ENCODE measurements around the gene NANOS3.
A peak's percentile ranks its signal among the peaks of the same experiment; 100 is the strongest.

Gene NANOS3

DNA sequence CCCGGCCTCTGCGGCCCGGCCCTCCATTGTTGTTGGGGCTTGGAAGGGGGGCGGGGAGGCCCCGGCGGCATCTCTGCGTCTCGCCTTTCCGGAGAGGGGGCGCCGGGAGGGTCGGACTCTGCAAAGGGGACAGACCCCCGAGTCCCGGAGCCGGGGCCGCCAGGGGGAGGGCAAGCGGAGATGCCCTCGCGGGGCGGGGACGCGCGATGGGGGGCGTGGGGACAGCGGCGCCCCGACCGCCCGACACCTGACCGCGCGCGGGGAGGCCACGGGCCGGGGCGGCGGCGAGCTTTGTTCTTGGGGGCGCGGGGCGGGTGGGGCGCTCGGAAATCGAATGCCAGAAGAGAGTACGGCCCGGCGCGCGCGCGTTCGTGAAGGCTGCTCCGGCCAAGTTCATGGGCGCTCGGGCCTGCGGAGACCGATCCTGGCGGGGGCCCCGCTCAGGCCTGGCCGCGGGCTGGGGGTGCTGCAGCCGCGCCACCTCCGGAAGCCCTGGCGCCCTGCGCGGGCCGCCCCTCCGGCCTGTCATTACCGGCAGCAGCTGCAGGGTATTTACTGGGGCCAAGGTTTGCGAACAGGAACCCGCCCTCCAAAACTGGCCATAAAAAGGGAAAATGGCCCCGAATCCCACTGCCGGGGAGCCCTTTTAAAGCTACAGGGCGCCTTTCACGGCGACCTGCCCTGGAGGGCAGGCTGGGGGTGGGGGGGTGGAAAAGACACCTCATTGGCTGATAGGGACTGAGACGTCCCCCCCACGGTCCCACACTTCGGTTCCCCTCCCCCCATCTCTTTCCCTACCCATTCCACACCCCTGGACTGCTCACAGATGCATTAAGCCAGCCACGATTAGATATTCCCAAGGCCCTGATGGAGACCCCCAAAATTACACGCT, 11.1 kb upstream of the NANOS3 start:
- Histone ChIP-seq H3K4me3 (replicated peaks; ENCODE audit: insufficient read depth, low read length) (peak overlapping the region; percentile 41), H3K27ac (replicated peaks) (no peak overlapping the region), H3K27me3 (ENCODE audit: insufficient read depth, poor library complexity, severe bottlenecking) (peaks cover 18% of the 10 kb centered on the region)
- TF ChIP-seq GABPA (IDR thresholded peaks at IDR 0.05; ENCODE audit: low read depth) (no peak), POLR2AphosphoS5 (IDR thresholded peaks at IDR 0.05; ENCODE audit: low read depth) (no peak), SPI1 (IDR thresholded peaks at IDR 0.05; ENCODE audit: borderline replicate concordance, low read depth) (no peak)
- TF ChIP-seq, protein P1, sequence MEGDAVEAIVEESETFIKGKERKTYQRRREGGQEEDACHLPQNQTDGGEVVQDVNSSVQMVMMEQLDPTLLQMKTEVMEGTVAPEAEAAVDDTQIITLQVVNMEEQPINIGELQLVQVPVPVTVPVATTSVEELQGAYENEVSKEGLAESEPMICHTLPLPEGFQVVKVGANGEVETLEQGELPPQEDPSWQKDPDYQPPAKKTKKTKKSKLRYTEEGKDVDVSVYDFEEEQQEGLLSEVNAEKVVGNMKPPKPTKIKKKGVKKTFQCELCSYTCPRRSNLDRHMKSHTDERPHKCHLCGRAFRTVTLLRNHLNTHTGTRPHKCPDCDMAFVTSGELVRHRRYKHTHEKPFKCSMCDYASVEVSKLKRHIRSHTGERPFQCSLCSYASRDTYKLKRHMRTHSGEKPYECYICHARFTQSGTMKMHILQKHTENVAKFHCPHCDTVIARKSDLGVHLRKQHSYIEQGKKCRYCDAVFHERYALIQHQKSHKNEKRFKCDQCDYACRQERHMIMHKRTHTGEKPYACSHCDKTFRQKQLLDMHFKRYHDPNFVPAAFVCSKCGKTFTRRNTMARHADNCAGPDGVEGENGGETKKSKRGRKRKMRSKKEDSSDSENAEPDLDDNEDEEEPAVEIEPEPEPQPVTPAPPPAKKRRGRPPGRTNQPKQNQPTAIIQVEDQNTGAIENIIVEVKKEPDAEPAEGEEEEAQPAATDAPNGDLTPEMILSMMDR (IDR thresholded peaks at IDR 0.05; ENCODE audit: insufficient read depth, low read length): no peak
- TF ChIP-seq, protein P2, sequence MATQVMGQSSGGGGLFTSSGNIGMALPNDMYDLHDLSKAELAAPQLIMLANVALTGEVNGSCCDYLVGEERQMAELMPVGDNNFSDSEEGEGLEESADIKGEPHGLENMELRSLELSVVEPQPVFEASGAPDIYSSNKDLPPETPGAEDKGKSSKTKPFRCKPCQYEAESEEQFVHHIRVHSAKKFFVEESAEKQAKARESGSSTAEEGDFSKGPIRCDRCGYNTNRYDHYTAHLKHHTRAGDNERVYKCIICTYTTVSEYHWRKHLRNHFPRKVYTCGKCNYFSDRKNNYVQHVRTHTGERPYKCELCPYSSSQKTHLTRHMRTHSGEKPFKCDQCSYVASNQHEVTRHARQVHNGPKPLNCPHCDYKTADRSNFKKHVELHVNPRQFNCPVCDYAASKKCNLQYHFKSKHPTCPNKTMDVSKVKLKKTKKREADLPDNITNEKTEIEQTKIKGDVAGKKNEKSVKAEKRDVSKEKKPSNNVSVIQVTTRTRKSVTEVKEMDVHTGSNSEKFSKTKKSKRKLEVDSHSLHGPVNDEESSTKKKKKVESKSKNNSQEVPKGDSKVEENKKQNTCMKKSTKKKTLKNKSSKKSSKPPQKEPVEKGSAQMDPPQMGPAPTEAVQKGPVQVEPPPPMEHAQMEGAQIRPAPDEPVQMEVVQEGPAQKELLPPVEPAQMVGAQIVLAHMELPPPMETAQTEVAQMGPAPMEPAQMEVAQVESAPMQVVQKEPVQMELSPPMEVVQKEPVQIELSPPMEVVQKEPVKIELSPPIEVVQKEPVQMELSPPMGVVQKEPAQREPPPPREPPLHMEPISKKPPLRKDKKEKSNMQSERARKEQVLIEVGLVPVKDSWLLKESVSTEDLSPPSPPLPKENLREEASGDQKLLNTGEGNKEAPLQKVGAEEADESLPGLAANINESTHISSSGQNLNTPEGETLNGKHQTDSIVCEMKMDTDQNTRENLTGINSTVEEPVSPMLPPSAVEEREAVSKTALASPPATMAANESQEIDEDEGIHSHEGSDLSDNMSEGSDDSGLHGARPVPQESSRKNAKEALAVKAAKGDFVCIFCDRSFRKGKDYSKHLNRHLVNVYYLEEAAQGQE (IDR thresholded peaks at IDR 0.05; ENCODE audit: insufficient replicate concordance, low read depth): no peak
- DNase-seq (ENCODE audit: low read depth in 1 of 2, low spot score in 1 of 2): no peak

GRCh38 chr19:13866463-13867046, 10.4 kb upstream of the NANOS3 start:
- Histone ChIP-seq H3K4me3 (replicated peaks; ENCODE audit: insufficient read depth, low read length) (no peak overlapping the region), H3K27ac (replicated peaks) (no peak overlapping the region), H3K27me3 (ENCODE audit: insufficient read depth, poor library complexity, severe bottlenecking) (peaks cover 18% of the 10 kb centered on the region)
- no peak for DNase-seq (ENCODE audit: low read depth in 1 of 2, low spot score in 1 of 2)
- no peak for TF ChIP-seq SPI1 (IDR thresholded peaks at IDR 0.05; ENCODE audit: borderline replicate concordance, low read depth)

DNA sequence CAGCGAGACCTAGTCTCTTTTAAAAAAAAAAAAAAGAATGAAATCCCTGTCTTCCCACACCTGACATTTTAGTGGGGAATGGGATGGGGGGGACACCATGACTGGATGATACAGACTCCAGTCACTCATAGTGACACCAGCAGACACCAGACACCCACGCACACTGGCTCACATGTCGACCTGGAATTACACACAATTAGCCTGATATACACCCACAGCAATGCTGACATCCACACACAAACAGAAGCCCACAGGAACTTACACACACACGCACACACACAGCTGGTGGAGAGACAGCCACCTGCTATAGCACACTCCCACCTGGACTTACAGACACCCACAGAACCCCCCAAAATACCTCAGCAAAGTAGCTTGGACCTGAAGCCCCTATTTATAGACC, 8.3 kb upstream of the NANOS3 start:
- no peak for TF ChIP-seq SPI1 (IDR thresholded peaks at IDR 0.05; ENCODE audit: borderline replicate concordance, low read depth)
- no peak for TF ChIP-seq GABPA (IDR thresholded peaks at IDR 0.05; ENCODE audit: low read depth)
- TF ChIP-seq, protein P2 (IDR thresholded peaks at IDR 0.05; ENCODE audit: insufficient replicate concordance, low read depth): no peak
- TF ChIP-seq, protein P1 (IDR thresholded peaks at IDR 0.05; ENCODE audit: insufficient read depth, low read length): no peak
- TF ChIP-seq POLR2AphosphoS5 (IDR thresholded peaks at IDR 0.05; ENCODE audit: low read depth): no peak
- Histone ChIP-seq H3K4me3 (replicated peaks; ENCODE audit: insufficient read depth, low read length) (no peak overlapping the region), H3K27me3 (ENCODE audit: insufficient read depth, poor library complexity, severe bottlenecking) (peaks cover 18% of the 10 kb centered on the region), H3K27ac (replicated peaks) (no peak overlapping the region)
- DNase-seq (ENCODE audit: low read depth in 1 of 2, low spot score in 1 of 2): no peak

GRCh38 chr19:13869281-13869680, 7.7 kb upstream of the NANOS3 start:
- no peak for DNase-seq (ENCODE audit: low read depth in 1 of 2, low spot score in 1 of 2)
- TF ChIP-seq SPI1 (IDR thresholded peaks at IDR 0.05; ENCODE audit: borderline replicate concordance, low read depth) (no peak), POLR2AphosphoS5 (IDR thresholded peaks at IDR 0.05; ENCODE audit: low read depth) (no peak), GABPA (IDR thresholded peaks at IDR 0.05; ENCODE audit: low read depth) (no peak)
- TF ChIP-seq, protein P2 (IDR thresholded peaks at IDR 0.05; ENCODE audit: insufficient replicate concordance, low read depth): no peak
- TF ChIP-seq, protein P1 (IDR thresholded peaks at IDR 0.05; ENCODE audit: insufficient read depth, low read length): no peak
- Histone ChIP-seq H3K27ac (replicated peaks) (no peak overlapping the region), H3K27me3 (ENCODE audit: insufficient read depth, poor library complexity, severe bottlenecking) (peaks cover 14% of the 10 kb centered on the region), H3K4me3 (replicated peaks; ENCODE audit: insufficient read depth, low read length) (no peak overlapping the region)

All from HL-60 (cell line).